ENCODE data around the gene KRT1. TPM values are rescaled to one million over a fixed set of nuclear protein-coding genes. Genes with fewer than 3 reads are reported as not detected.

Gene KRT1
- total and polyA plus RNA-seq, 2 donors (not counting 1 experiment from before 2014, with no cell fraction given): not detected

DNA sequence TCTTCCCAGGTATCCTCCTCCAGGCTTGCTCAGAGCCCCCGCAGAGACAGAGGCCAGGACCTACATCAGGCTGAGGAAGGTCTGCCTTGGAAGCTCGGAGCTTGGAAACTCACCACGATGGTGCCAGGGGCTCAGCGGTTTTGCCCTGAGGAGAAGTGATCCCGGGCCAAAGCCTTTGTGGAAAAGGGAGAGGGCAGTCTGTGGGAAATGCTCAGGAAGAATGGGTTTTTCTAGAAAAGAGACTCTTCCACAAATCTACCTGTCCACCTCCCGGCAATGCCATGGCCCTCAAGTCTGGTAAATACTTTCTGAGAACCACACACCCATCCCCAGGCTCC lies 36.2 kb downstream of the KRT1 start:
- DNase-seq (ENCODE audit: low read depth in 2 of 2): no peak
- Histone ChIP-seq H2AFZ (ENCODE audit: low read length) (no peak overlapping the region), H3K4me1 (ENCODE audit: control insufficient read depth, extremely low read depth, insufficient read depth, low read length) (no peaks in the 10 kb centered on the region), H3K9me3 (ENCODE audit: control insufficient read depth, insufficient read depth, low read depth, low read length) (no peaks in the 10 kb centered on the region), H3K4me3 (replicated peaks in 1 of 4; ENCODE audit: control extremely low read depth in 1 of 4, insufficient read depth in 1 of 4, low read depth in 3 of 4, low read length in 4 of 4) (no peak overlapping the region), H3K79me2 (ENCODE audit: control insufficient read depth, insufficient read depth, low read length) (no peaks in the 10 kb centered on the region), H3K9ac (ENCODE audit: insufficient read depth, low read length) (no peak overlapping the region), H3K4me2 (ENCODE audit: extremely low read depth, insufficient read depth, low read length) (no peak overlapping the region), H4K20me1 (ENCODE audit: control insufficient read depth, extremely low read depth, insufficient read depth, low read length) (no peaks in the 10 kb centered on the region), H3K27ac (ENCODE audit: insufficient read depth, low read length) (no peak overlapping the region), H3K36me3 (ENCODE audit: control insufficient read depth, insufficient read depth, low read length) (no peaks in the 10 kb centered on the region), H3K27me3 (ENCODE audit: control insufficient read depth, insufficient read depth, low read length) (peaks cover 3% of the 10 kb centered on the region)
- no peak for TF ChIP-seq EZH2 (IDR thresholded peaks at IDR 0.05; ENCODE audit: low read length, missing control alignments)
- TF ChIP-seq, protein P1, sequence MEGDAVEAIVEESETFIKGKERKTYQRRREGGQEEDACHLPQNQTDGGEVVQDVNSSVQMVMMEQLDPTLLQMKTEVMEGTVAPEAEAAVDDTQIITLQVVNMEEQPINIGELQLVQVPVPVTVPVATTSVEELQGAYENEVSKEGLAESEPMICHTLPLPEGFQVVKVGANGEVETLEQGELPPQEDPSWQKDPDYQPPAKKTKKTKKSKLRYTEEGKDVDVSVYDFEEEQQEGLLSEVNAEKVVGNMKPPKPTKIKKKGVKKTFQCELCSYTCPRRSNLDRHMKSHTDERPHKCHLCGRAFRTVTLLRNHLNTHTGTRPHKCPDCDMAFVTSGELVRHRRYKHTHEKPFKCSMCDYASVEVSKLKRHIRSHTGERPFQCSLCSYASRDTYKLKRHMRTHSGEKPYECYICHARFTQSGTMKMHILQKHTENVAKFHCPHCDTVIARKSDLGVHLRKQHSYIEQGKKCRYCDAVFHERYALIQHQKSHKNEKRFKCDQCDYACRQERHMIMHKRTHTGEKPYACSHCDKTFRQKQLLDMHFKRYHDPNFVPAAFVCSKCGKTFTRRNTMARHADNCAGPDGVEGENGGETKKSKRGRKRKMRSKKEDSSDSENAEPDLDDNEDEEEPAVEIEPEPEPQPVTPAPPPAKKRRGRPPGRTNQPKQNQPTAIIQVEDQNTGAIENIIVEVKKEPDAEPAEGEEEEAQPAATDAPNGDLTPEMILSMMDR (conservative IDR thresholded peaks at IDR 0.05 in 1 of 2, IDR thresholded peaks at IDR 0.05 in 1 of 2; ENCODE audit: low read depth in 1 of 2, low read length in 2 of 2): no peak

DNA sequence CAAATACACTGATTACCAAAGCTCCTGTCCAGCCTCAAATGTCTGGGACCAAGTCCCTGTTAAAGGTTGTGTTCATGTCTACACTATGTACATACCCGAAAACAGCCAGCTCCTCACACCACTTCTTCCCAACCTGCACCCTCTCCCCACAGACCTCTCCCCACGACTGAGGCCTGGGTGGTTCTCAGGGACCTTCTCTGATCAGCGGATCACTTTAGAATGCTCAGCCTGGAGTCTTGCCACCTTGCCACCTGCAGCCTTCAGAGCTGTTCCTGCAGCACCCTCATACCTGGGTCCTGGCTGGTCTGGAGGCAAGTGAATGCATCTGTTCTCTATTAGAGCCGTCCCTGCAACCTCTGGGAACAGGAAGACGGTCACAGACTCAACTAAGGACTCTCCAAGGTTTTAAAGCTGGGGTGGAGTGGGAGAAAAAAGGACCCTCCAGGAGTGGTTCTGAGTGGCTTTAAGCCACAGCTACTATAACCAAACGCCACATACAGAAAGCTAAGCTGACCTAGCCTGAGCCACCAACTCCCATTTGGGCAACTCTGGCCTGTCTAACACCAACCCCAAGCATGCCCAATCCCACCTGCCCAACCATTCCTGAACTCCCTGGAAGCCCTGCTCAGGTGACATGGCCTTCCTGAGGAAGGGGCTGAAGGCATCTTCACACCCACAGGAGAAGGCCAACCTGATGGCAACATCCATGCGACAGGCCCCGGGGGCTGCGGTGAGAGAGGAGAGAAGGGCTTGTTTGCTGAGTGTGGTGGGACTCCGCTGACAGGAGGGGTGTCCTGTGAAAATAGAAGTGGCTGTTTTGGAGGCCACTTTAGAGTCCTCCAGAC lies 36.8 kb downstream of the KRT1 start:
- no peaks in the 10 kb centered on the region for H3K4me1 ChIP-seq (ENCODE audit: control insufficient read depth, extremely low read depth, insufficient read depth, low read length)
- H3K36me3 ChIP-seq (ENCODE audit: control insufficient read depth, insufficient read depth, low read length): no peaks in the 10 kb centered on the region
- TF ChIP-seq, protein P1 (conservative IDR thresholded peaks at IDR 0.05 in 1 of 2, IDR thresholded peaks at IDR 0.05 in 1 of 2; ENCODE audit: low read depth in 1 of 2, low read length in 2 of 2): no peak
- TF ChIP-seq EZH2 (IDR thresholded peaks at IDR 0.05; ENCODE audit: low read length, missing control alignments): no peak
- no peaks in the 10 kb centered on the region for H4K20me1 ChIP-seq (ENCODE audit: control insufficient read depth, extremely low read depth, insufficient read depth, low read length)
- H3K9me3 ChIP-seq (ENCODE audit: control insufficient read depth, insufficient read depth, low read depth, low read length): no peaks in the 10 kb centered on the region
- H3K27ac ChIP-seq (ENCODE audit: insufficient read depth, low read length): no peak overlapping the region
- H3K27me3 ChIP-seq (ENCODE audit: control insufficient read depth, insufficient read depth, low read length): peaks cover 3% of the 10 kb centered on the region
- H3K4me3 ChIP-seq (replicated peaks in 1 of 4; ENCODE audit: control extremely low read depth in 1 of 4, insufficient read depth in 1 of 4, low read depth in 3 of 4, low read length in 4 of 4): no peak overlapping the region
- no peak overlapping the region for H3K4me2 ChIP-seq (ENCODE audit: extremely low read depth, insufficient read depth, low read length)
- no peak overlapping the region for H2AFZ ChIP-seq (ENCODE audit: low read length)
- H3K79me2 ChIP-seq (ENCODE audit: control insufficient read depth, insufficient read depth, low read length): no peaks in the 10 kb centered on the region
- no peak for DNase-seq (ENCODE audit: low read depth in 2 of 2)
- no peak overlapping the region for H3K9ac ChIP-seq (ENCODE audit: insufficient read depth, low read length)

DNA sequence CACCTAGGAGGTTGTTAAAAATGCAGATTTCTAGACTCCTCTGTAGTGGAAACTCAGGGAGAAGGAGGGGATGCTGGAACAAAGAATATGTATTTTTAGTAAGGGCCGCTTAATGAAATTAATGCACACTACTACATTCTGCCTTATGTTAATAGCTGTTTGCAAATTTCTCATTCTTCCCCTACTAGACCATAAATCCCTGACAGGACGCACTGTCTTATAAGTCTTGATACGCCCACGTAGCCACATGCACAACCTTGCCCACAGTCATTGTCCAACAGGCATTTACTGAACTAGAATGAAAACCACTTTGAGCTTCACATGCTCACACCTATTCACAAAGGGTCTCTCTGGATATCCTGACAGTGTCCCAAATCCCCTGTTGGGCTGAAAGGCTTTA lies 38.7 kb downstream of the KRT1 start:
- Histone ChIP-seq H4K20me1 (ENCODE audit: control insufficient read depth, extremely low read depth, insufficient read depth, low read length) (no peaks in the 10 kb centered on the region), H3K79me2 (ENCODE audit: control insufficient read depth, insufficient read depth, low read length) (no peaks in the 10 kb centered on the region), H3K4me3 (replicated peaks in 1 of 4; ENCODE audit: control extremely low read depth in 1 of 4, insufficient read depth in 1 of 4, low read depth in 3 of 4, low read length in 4 of 4) (no peak overlapping the region), H2AFZ (ENCODE audit: low read length) (no peak overlapping the region), H3K27ac (ENCODE audit: insufficient read depth, low read length) (no peak overlapping the region), H3K9ac (ENCODE audit: insufficient read depth, low read length) (no peak overlapping the region), H3K4me1 (ENCODE audit: control insufficient read depth, extremely low read depth, insufficient read depth, low read length) (no peaks in the 10 kb centered on the region), H3K27me3 (ENCODE audit: control insufficient read depth, insufficient read depth, low read length) (no peaks in the 10 kb centered on the region), H3K4me2 (ENCODE audit: extremely low read depth, insufficient read depth, low read length) (no peak overlapping the region), H3K9me3 (ENCODE audit: control insufficient read depth, insufficient read depth, low read depth, low read length) (no peaks in the 10 kb centered on the region), H3K36me3 (ENCODE audit: control insufficient read depth, insufficient read depth, low read length) (no peaks in the 10 kb centered on the region)
- TF ChIP-seq, protein P1 (conservative IDR thresholded peaks at IDR 0.05 in 1 of 2, IDR thresholded peaks at IDR 0.05 in 1 of 2; ENCODE audit: low read depth in 1 of 2, low read length in 2 of 2): no peak
- no peak for TF ChIP-seq EZH2 (IDR thresholded peaks at IDR 0.05; ENCODE audit: low read length, missing control alignments)
- no peak for DNase-seq (ENCODE audit: low read depth in 2 of 2)

Data from fibroblast of lung (primary cell).